Osteocyte (in vitro differentiated cells): ENCODE measurements around the gene SNCA. TPM values are rescaled to one million over a fixed set of nuclear protein-coding genes. Genes with fewer than 3 reads are reported as not detected.

Source experiments
- DNase-seq: peaks from one replicate; pipeline ENCODE4 v3.0.0; 2021; ENCODE audit warnings: mixed read lengths; ENCODE audit not compliant: unreplicated experiment; ENCODE audit errors: extremely low spot score
- H3K27ac Mint-ChIP-seq: one replicate; pipeline ENCODE4 v1.8.0; 2021; ENCODE audit warnings: mild to moderate bottlenecking, mixed read lengths; ENCODE audit not compliant: unreplicated experiment
- H3K27me3 Mint-ChIP-seq: one replicate; pipeline ENCODE4 v1.8.0; 2021; ENCODE audit warnings: mixed read lengths; ENCODE audit not compliant: unreplicated experiment
- H3K36me3 Mint-ChIP-seq: one replicate; pipeline ENCODE4 v1.8.0; 2021; ENCODE audit warnings: mixed read lengths; ENCODE audit not compliant: unreplicated experiment
- H3K4me1 Mint-ChIP-seq: one replicate; pipeline ENCODE4 v1.8.0; 2021; ENCODE audit warnings: mixed read lengths; ENCODE audit not compliant: unreplicated experiment
- H3K4me3 Mint-ChIP-seq: one replicate; pipeline ENCODE4 v1.8.0; 2021; ENCODE audit warnings: mild to moderate bottlenecking, moderate library complexity, mixed read lengths; ENCODE audit not compliant: unreplicated experiment
- H3K9me3 Mint-ChIP-seq: one replicate; pipeline ENCODE4 v1.8.0; 2021; ENCODE audit warnings: mixed read lengths; ENCODE audit not compliant: unreplicated experiment
- total RNA-seq: library from RNA; stranded (reverse); gene quantifications from 2 replicates; pipeline ENCODE4 v1.2.1, GENCODE V29; 2021
- TF ChIP-seq, protein P1 (sequence below): fragments of 200-600 bp; sonication (generic); IDR thresholded peaks from 2 replicates; pipeline ENCODE4 v1.5.0; 2021; ENCODE audit warnings: antibody characterized with exemption, mild to moderate bottlenecking, moderate library complexity

Gene SNCA
- total RNA-seq, 1 donor from 2014 or later: 8.8 TPM

DNA sequence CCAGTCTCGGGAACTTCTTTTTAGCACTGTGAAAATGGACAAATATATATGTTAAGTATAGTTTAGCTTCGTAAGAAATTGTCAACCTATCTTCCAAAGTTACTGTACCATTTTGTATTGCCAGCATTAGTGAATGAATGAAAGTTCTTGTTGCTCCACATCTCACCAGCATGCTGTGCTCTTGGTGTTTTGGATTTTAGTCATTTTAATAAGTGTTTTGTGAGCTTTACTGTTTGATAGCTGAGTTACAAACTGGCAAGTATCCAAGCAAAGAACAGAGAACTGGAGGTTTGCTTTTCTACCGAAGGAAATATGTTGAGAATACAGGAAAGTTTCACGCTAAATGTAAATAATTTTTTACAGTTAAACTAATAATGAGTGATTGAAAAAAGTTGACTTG is 33.0 kb downstream of the SNCA start:
- H3K27me3 Mint-ChIP-seq: no peaks in the 10 kb centered on the region
- peaks cover 2% of the 10 kb centered on the region for H3K36me3 Mint-ChIP-seq
- TF ChIP-seq, protein P1, sequence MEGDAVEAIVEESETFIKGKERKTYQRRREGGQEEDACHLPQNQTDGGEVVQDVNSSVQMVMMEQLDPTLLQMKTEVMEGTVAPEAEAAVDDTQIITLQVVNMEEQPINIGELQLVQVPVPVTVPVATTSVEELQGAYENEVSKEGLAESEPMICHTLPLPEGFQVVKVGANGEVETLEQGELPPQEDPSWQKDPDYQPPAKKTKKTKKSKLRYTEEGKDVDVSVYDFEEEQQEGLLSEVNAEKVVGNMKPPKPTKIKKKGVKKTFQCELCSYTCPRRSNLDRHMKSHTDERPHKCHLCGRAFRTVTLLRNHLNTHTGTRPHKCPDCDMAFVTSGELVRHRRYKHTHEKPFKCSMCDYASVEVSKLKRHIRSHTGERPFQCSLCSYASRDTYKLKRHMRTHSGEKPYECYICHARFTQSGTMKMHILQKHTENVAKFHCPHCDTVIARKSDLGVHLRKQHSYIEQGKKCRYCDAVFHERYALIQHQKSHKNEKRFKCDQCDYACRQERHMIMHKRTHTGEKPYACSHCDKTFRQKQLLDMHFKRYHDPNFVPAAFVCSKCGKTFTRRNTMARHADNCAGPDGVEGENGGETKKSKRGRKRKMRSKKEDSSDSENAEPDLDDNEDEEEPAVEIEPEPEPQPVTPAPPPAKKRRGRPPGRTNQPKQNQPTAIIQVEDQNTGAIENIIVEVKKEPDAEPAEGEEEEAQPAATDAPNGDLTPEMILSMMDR: no peak
- no peak overlapping the region for H3K27ac Mint-ChIP-seq
- DNase-seq: no peak
- no peak overlapping the region for H3K4me3 Mint-ChIP-seq
- H3K9me3 Mint-ChIP-seq: no peaks in the 10 kb centered on the region
- no peaks in the 10 kb centered on the region for H3K4me1 Mint-ChIP-seq

DNA sequence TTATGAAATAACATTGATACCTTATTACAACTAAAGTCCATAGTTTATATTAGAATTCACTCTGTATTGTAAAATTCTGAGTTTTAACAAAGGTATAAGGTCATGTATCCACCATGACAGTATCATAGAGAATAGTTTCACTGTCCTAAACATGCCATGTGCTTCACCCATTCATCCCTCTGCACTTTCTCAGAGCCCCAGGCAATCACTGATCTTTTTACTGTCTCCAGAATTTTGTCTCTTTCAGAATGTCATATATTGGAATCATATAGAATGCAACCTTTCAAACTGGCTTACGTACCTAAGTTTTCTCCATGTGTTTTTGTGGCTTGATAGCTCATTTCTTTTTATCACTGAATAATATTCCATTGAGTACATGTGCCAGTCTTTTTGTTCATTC is 33.9 kb downstream of the SNCA start:
- no peaks in the 10 kb centered on the region for H3K9me3 Mint-ChIP-seq
- TF ChIP-seq, protein P1: no peak

DNA sequence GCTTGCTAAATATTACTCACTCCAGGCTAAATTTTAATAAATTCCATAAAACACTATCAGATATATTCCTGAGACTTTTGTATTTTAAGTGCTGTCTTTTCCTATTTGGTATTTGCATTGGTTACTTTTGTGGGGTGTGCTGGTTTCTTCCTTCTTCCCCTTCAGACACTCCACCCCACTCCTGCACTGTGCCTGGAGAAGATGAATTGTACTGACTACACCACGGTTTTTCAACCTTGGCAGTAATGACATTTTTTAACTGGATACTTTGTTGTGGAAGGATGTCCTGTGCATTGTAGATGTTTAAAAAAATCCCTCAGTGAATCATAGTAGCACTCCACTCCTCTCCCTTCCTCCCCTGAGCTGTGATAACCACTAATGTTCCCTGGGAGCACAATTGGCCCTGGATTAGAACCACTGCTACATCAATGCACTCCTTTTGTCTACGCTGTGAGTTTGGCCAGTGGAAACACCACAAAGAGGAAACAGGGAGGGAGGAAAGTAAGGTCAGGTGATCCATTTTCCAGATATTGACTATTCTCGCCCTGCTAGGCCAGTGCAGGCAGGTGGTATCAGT is 36.3 kb downstream of the SNCA start:
- no peaks in the 10 kb centered on the region for H3K4me1 Mint-ChIP-seq
- H3K27ac Mint-ChIP-seq: no peak overlapping the region
- peaks cover 2% of the 10 kb centered on the region for H3K36me3 Mint-ChIP-seq
- no peaks in the 10 kb centered on the region for H3K9me3 Mint-ChIP-seq
- no peak overlapping the region for H3K4me3 Mint-ChIP-seq
- no peak for DNase-seq
- H3K27me3 Mint-ChIP-seq: no peaks in the 10 kb centered on the region
- TF ChIP-seq, protein P1: no peak

More for the DNA sequence above, 33.9 kb downstream of the SNCA start:
- no peaks in the 10 kb centered on the region for H3K4me1 Mint-ChIP-seq
- H3K4me3 Mint-ChIP-seq: no peak overlapping the region
- H3K36me3 Mint-ChIP-seq: peaks cover 2% of the 10 kb centered on the region
- DNase-seq: no peak
- H3K27me3 Mint-ChIP-seq: no peaks in the 10 kb centered on the region
- no peak overlapping the region for H3K27ac Mint-ChIP-seq

DNA sequence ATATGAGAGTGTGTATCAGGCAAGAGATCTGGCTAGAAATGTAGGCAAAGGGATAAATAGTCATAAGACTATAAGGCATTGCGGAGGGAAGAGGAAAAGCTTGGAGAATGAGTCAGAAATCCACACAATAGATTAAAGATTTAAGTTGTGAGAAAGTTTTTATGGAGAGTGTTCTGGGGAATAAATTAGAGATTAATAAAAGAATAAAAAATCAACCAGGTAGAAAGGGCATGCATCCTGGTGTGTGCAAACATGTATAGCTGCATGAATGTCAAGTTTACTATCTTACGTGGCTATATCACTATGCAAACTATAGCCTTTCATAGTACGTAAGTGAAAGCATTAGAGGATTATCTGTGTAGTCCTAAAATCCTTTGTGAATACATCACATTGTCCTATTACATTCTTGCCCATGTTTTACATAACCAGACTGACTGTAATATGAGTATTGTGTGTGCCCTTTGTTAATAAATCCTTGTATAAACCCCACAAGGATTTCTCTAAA is 36.9 kb downstream of the SNCA start:
- Mint-ChIP-seq H3K27me3 (no peaks in the 10 kb centered on the region), H3K9me3 (no peaks in the 10 kb centered on the region), H3K4me1 (no peaks in the 10 kb centered on the region), H3K27ac (no peak overlapping the region), H3K4me3 (no peak overlapping the region), H3K36me3 (peaks cover 2% of the 10 kb centered on the region)
- DNase-seq: no peak
- TF ChIP-seq, protein P1: no peak

DNA sequence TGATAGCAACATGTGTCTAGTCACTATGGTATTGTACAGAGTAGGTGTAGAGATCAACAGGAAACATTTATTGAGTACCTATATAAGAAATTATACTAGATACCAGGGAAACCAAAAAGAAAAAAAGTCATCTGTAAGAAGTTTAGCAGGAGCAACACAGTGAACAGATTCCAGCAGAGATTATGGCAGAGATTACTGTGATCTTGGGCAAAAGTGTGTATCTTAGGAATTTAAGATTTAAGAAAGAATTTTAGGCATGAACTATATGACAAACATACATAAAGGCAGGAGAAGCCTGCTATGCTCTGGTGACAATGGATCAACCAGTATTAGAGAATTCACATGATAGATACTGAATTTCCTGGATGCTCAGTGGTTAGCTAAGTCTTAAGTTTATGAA is 37.9 kb downstream of the SNCA start:
- Mint-ChIP-seq H3K27me3 (no peaks in the 10 kb centered on the region), H3K36me3 (peaks cover 2% of the 10 kb centered on the region), H3K4me1 (no peaks in the 10 kb centered on the region), H3K9me3 (no peaks in the 10 kb centered on the region), H3K27ac (no peak overlapping the region), H3K4me3 (no peak overlapping the region)
- no peak for DNase-seq
- TF ChIP-seq, protein P1: no peak
